HG02852 (cell line): ENCODE data around the gene ZBTB20.
"Not testable (repeated sequence)": the region's sequence is repeated elsewhere in the genome, so short reads cannot be mapped to it uniquely, and the experiment has no call there.

Experiments
- ATAC-seq: cut with Tn5 transposase; IDR thresholded peaks from one replicate; pipeline ENCODE4 v1.9.1; 2021; ENCODE audit warnings: mild to moderate bottlenecking, moderate library complexity; ENCODE audit not compliant: unreplicated experiment

The ZBTB20 gene

DNA sequence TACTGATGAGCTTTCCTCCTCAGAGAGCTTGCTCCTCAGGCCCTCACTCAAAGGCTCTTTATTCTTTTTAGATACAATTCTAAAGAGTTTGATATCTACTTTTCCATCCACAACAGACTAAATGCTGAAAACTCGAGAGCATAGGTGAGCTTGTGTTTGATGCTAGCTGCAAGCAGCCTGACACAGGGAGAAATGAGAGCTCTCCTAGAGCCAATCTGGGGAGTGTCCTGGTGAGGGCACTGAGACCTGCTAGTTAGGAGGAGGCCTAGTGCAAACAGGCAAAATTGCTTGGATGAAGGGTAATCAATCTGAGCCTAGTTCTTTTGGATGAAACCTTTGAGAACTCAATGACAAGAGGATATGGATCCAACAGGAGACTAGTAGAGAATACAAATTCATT lies 300.8 kb downstream of the ZBTB20 start:
- no peak for ATAC-seq

DNA sequence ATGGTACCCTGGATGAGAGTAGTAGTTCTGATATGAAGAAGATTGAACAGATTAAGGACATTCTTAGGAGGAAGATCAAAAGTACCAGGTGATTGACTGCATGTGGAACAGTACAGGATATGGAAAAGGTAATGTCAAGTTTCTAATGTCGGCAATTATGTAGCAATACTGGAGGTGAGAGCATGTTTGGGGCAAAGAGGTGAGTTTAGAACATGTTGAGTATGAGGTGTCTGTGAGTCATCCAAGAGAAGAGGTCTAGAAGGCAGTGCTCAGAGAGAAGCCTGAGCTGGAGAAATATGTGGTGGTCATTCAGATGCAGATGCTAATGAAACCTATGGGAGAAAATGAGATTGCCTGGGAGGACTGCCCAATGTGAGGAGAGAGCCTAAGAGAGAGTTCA lies 305.6 kb downstream of the ZBTB20 start:
- ATAC-seq: no peak

DNA sequence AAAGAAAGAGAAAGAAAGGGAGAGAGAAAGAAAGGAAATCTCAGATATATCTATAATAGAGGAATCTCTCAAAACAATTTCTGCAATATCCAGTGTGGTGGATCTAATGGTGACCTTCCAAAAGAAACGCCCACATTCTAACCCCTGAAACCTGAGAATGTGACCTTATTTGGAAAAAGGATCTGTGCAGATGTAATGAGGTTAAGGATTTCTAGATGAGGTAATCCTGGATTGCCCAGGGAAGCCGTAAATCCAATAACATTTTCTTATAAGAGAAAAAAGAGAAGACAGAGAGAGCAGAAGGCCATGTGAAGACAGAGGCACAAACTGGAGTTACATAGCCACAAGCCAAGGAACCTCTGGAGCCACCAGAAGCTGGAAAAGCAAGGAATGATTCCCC lies 307.6 kb downstream of the ZBTB20 start:
- ATAC-seq: no peak

DNA sequence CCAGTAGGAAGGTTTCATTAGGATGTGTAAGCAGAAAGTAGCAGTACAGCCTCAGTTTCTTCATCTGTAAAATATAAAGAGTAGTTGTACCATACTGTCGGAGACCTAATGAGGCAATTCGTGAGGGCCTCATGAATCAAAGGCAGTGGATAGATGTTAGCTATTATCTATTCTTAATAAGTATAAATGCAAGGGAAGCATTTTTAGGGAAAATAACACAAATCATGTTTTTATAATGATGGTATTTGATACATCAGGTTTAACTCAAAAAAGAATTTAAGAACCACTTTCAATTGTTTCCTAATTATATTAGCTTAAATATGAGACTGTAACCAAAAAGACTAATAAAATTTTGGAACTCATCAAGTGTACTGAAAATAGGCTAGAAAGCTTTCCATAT lies 309.1 kb downstream of the ZBTB20 start:
- no peak for ATAC-seq

DNA sequence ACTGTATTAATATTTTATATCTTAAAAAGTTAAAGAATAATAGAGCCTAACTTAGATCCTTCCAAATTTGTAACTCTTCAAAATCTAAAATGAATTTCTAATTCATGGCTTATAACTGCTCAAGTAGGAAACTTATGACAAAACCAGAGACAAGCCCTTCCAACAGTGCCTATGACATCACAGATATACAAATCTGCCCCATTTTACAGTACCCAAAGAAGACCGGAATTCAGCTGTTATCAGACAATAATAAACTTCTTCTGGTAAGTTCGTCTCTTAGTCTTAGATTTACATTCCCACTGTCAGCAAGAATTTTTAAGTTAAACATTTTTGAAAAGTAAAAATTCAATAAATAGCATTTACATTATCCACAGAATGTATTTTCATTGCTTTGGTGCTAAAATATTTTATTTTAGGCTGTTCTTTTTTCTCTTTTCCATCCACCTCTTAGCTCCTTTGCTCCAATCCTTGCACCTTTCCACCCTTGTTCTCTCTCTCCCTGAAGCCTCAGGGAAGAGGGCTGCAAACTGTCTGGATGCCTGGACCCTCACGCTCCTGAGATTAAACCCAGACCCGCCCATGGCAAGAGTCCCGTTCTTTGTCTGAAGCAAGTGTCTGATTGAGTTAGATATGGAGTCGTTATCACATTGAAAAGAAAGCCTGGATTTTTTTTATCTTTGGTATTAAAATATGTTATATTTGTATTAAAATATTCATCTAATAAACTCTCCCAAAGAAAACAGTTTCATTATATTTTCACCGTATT lies 312.7 kb downstream of the ZBTB20 start:
- no peak for ATAC-seq

DNA sequence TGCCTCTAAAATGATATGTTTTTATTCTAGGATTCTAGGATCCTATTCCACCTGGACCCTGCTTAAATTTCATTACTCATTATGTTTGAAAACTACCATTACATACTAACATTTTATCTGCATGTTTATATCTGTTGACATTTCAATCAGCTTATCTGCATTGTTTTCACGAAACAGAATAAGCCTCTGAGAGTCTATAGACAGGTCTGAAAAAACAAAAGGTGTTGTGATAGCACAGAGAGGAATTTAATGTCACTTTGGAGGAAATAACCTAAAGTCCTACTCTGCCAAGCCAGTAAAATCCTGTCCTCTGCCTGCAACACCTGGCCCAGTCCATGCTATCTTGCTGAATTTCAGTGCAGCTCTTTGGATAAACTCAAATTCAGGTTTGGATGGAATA lies 315.2 kb downstream of the ZBTB20 start:
- no peak for ATAC-seq

DNA sequence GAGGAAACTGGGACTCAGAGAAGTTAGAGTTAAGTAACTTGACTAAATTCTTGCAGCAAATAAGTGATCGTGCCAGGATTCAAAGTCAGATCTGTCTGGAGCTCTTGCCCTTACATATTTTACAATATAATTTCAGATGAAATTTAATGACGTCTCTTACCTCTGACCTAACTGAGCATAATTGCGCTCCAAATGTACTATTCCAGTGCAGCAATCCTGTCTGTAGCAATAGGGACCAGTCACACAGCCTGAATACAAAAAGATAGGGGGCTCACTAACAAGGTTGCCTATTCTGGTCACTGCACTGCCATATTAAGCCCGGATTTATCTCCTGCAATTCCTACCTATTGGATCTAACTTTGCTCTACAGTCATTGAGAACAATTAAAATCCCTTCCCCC lies 316.4 kb downstream of the ZBTB20 start:
- ATAC-seq: no peak

DNA sequence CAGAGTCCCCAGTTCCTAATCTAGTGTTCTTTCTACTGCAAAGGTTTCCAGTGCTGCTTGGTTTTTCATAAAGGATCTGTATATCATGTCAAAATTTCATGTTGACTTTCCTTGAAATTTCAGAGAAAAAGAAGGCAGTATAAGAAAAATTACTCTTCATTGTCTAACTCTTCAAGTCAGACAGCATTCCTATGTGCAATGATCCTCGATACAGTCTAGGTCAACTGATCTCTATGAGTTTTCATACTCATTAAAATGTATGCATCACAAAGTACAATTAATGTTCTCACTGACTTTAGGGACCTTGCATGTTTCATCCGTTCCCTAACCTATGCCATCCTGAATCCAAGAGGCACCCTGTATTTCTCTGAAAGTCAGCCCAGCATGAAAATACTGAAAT lies 317.3 kb downstream of the ZBTB20 start:
- no peak for ATAC-seq

DNA sequence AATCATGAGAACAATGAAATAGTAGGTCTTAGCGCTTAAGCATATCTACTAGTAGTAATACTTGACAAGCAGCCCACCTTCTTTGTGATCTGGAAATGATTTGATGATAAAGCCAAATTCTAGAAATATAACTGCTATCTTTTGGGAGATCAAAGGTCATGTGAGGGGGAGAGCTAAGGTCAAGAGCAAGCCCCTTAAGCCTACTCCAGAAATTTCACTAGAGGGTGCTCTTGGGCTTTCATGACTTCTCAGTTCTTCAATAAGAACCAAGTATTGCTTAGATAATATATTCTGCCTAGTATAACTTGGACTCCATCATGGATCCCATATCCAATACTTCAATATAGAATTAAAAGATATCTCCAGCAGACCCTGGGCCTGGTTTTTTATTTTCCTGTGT lies 319.6 kb downstream of the ZBTB20 start:
- ATAC-seq: peak; percentile 88

DNA sequence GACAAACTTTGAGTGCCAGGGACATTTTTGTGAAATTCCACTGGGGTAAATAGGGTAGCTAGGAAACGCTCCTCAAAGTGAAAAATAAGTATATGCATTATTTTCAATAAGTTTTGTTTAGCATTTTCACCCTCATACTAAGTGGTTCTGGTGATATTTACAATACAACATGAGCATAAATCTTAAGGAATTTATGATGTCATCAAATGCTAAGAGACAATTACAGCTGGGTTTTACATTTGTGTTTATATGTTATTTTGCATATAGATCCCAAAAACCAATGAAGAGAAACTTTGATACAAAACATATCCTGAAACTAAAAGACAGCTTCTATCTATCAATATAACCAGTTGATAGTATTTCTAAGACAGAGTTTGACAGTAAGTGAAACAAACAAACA lies 323.1 kb downstream of the ZBTB20 start:
- ATAC-seq: no peak

DNA sequence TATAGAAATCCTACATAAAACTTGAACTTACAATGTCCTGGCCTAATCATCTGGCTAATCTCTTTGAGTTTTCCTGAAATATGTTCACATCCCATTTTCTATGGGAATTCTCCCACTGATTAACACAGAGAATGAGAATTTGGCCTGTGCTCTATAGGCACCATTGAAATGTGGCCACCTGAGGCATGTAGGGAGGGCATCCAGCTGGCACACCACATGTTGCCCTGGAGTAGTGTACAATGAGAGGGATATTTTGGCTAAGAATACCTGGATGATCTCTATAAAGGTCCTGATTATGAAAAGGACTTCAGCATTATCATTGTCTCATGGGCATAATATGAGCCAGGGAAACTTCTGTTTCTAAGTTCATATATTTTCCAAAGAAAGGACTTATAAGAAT lies 324.0 kb downstream of the ZBTB20 start:
- ATAC-seq: no peak

DNA sequence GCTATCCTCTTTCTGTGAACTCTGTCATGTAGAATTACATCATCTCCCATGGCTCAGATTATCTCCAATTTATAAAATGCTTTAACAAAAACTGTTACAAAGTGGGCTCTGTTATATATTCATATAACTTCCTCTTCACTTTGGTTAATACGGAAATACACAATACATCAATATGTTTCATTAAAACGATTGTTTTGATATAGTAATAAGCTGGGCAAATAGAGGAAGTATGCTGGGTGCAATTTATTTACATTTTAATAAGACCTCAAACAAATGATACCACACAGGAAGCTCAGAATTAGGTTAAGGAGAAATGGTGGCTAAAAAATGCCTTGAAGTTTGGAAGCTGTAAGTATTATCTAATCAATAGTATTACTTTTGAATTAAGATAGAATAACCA lies 331.0 kb downstream of the ZBTB20 start:
- no peak for ATAC-seq

DNA sequence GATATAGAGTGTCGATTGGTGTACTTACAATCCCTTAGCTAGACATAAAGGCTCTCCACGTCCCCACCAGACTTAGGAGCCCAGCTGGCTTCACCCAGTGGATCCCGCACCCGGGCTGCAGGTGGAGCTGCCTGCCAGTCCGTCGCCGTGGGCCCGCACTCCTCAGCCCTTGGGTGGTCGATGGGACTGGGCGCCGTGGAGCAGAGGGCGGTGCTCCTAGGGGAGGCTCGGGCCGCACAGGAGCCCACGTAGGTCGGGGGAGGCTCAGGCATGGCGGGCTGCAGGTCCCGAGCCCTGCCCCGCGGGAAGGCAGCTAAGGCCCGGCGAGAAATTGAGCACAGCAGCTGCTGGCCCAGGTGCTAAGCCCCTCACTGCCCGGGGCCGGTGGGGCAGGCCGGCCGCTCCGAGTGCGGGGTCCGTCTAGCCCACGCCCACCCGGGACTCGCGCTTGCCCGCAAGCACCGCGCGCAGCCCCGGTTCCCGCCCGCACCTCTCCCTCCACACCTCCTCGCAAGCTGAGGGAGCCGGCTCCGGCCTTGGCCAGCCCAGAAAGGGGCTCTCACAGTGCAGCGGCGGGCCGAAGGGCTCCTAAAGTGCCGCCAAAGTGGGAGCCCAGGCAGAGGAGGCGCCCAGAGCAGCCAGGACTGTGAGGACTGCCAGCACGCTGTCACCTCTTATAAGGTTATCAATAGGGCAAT lies 334.4 kb downstream of the ZBTB20 start:
- not testable (repeated sequence) for ATAC-seq

DNA sequence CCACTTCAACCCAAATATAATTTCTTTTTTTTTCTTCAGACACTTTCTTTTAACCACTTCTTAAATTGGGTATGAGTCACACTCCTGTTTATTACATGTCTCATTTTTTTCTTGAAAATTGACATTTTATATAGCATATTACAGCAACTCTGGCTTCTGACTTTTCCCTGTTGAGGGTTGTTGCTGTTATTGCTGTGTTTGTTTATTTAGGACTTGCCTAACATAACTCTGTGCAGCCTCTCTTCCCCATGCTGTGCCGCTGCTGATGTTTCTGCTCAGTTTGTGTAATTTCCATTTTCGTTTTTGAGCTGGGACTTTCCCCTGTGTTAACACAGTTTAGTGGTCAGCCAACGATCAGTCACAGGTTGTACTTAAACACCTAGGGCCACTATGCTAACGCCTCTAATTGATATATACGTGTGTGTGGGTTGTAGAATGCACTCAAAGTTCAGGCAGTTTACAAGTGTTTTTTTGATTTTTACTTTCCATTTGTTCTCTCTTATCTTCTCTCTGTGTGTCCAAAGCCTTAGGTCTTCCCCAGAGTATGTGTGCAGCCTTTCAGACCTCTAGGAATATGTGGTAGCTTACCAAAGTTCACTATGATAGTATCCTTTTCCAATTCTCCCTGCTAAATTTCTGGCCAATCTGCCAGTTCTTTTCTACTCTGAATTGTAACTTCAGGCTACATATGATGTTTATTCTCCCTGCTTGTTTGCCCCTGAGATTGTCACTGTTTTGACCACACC lies 337.2 kb downstream of the ZBTB20 start:
- peak; percentile 100 for ATAC-seq

DNA sequence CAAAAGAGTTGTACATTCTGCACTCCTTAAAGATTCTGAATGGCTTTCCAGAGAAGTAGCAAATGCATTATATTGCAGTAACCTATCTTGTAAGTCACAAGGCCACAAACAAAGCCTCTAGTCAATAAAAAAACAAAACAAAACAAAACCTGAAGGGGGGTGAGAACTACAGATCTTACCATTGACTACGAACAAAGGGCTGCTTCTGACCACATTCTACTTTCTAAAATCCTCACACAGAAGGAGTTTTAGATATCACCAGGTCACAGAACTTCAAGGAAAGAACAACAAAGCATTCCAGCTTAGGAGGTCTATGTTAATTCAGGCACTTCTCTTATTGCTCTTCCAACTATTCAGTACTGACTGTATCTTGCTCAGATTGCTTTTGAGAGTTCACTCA lies 343.0 kb downstream of the ZBTB20 start:
- peak; percentile 52 for ATAC-seq

DNA sequence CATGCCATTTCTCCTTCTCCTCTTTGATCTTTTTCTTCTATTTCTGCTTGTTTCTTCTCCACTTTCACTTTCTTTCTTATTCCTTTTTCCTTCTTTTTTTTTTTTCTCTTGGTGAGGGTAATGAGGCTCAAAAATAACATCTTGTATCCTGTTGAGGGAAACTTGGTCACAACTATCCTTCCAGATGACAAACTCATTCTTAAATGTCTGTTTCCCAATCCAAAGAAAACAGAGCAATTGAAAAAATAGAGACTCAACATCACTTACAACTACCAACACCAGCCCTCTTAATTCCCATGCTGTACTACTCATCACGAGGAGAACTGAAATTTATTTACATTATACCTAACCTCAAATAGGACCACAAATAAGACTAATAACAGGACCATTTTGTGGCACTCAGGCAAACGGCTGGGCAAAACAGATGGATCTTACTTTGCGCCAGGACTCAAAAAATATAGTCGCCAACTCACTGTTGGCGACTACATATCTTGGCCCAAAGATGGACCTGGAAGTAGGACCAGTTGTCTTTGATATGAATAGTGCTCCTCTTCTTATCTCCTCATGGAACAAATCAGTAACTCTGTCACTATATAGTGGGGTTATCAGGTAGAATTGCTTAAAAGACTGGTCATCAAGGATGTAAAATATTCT lies 343.9 kb downstream of the ZBTB20 start:
- no peak for ATAC-seq

DNA sequence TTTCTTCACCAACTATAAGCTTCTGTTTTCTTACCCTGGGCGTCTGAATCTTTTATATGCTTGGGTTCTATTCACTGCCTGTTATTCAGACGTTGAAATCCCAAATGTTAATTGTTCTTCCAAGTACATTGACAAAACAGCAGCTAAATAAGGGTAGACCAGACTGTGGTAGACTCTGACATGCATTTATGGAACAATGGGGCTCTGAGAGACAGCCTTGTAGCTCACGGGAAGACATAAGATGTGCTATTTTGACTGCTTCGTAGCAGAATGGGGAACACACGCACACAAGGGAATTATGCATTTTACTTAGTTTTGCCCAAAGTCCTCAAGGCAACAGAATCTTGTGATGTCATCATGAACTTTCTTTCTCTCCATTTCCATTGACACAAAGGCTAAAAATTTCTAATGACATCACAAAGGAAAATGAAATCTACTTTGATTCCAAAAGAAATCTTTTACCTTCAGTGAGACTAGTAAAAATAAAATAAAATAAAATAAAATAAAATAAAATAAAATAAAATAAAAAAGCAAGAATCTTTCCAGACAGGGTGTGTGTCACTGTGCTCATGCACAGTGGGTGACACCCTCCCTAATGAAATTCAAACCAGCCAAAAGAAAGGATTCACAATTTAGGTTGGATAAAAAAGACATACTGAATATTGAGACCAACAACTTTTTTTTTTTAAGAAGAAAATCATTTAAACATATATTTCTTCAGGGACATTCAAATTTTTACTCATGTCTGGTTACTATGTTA lies 346.6 kb downstream of the ZBTB20 start:
- ATAC-seq: no peak

DNA sequence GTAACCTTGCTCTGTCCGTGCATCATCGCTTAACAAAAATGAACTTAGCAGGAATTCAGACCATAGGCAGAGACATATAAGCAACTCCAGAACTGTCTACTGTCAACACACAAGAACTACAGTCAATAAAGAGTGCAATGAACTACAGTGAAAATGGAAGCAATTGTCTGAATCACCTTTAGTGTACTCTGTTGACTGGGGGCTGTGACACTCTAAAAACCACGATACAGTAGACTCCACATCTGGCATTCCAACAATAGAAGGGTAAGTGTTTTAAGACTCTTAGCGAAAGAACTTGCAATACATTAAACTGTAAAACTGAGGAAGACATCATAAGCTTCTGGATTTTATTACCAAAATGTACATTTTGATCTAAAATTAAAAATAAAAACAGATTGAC lies 347.3 kb downstream of the ZBTB20 start:
- ATAC-seq: no peak

DNA sequence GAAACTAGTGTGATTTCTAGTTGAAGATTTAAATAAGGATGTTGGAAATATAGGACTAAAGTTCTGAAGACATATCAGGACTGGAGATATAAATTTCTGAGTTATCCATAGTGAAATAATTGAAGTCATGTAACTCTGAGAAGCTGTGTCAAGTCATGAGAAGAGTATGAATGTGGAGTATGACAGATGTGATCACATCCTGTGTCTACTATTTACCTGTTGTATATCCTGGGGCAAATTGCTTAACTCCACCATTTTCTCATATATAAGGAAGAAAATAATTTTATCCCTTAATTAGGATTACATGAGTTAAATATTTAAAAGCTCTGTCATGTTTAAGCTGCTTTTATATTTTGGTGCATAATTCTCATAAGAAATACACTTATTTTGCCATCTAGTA lies 350.3 kb downstream of the ZBTB20 start:
- no peak for ATAC-seq

DNA sequence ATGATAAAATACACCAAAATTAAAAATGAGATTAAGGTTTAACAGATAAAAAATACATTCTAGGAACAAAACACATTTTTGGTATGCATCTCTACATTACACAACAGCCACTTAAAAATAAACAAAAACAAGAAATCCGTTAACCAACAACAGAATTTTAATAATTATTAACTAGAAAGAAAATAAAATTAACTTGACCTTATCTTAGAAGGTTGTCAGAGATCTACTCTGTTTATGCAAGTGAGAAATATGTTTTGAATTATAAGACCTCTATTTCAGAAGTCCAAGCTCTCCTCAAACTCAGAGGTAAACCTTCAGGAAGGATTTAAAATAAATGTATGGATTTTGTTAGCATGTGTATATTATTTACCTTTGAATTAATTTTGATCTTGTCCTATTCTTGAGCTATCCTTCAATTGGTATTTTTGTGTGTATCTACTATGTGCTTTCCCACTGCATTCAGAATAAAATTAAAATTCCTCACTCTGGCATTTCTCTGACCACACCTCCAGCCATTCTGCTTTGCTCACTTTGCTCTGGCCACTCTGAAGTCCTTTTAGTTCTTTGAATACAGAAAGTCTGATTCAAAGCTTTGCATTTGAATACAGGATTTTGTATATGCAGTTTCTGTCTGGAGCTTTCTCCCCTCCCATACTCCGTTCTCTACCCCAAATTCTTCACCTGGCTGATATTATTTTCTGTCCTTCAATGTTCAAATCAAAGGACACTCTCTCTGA lies 352.0 kb downstream of the ZBTB20 start:
- ATAC-seq: no peak
